HepG2 (cell line): ENCODE measurements around the gene ABCB4. TPM values are rescaled to one million over a fixed set of nuclear protein-coding genes. Genes with fewer than 3 reads are reported as not detected.

Experiments
- ARID3A ChIP-seq: IDR thresholded peaks from 2 replicates; pipeline ENCODE4 v1.6.1; 2012; ENCODE audit warnings: low read depth, low read length, improper control_type of control experiment
- ASH2L ChIP-seq: fragments of 300-600, 200-600 bp; sonication (generic); IDR thresholded peaks from 2 replicates; pipeline ENCODE4 v1.7.0; 2017; ENCODE audit warnings: low read depth, mild to moderate bottlenecking, moderate library complexity, mixed read lengths, low read length; ENCODE audit not compliant: insufficient read length
- BCL6 ChIP-seq: IDR thresholded peaks from 2 replicates; pipeline ENCODE4 v1.6.1; 2016; ENCODE audit warnings: missing genetic modification reagents, missing compliant biosample characterization
- CEBPG ChIP-seq: IDR thresholded peaks from 2 replicates; pipeline ENCODE4 v1.6.1; 2016
- DMAP1 ChIP-seq: IDR thresholded peaks from 2 replicates; pipeline ENCODE4 v1.6.1; 2016
- DPF2 ChIP-seq: sonication (generic); formaldehyde crosslinking; IDR thresholded peaks from 2 replicates; pipeline ENCODE4 v1.4.0; 2020; ENCODE audit warnings: mild to moderate bottlenecking, low read depth, missing genetic modification reagents, borderline replicate concordance
- ETV5 ChIP-seq: IDR thresholded peaks from 2 replicates; pipeline ENCODE4 v1.6.1; 2018; ENCODE audit warnings: missing biosample characterization, missing genetic modification reagents, inconsistent platforms, borderline replicate concordance
- FOXA3 ChIP-seq: IDR thresholded peaks from 2 replicates; pipeline ENCODE4 v1.6.1; 2016; ENCODE audit warnings: missing genetic modification reagents, missing compliant biosample characterization
- GFI1 ChIP-seq: sonication (generic); formaldehyde crosslinking; IDR thresholded peaks from 2 replicates; pipeline ENCODE4 v1.5.0; 2020; ENCODE audit warnings: missing genetic modification reagents, mild to moderate bottlenecking, borderline replicate concordance
- HNF4A ChIP-seq: sonication (generic); formaldehyde crosslinking; IDR thresholded peaks from 2 replicates; pipeline ENCODE4 v1.4.0; 2020; ENCODE audit warnings: missing genetic modification reagents
- KMT2A ChIP-seq: sonication (generic); formaldehyde crosslinking; IDR thresholded peaks from 2 replicates; pipeline ENCODE4 v1.4.0; 2020; ENCODE audit warnings: missing genetic modification reagents
- MED8 ChIP-seq: sonication (generic); formaldehyde crosslinking; IDR thresholded peaks from 2 replicates; pipeline ENCODE4 v1.8.1; 2023; ENCODE audit warnings: mild to moderate bottlenecking, missing genetic modification reagents; ENCODE audit not compliant: insufficient replicate concordance
- MIER2 ChIP-seq: IDR thresholded peaks from 2 replicates; pipeline ENCODE4 v1.6.1; 2016; ENCODE audit warnings: missing biosample characterization, missing genetic modification reagents
- NR2F2 ChIP-seq: IDR thresholded peaks from 2 replicates; pipeline ENCODE4 v1.6.1; 2012; ENCODE audit warnings: low read depth, inconsistent platforms, borderline replicate concordance
- PPARG ChIP-seq: conservative IDR thresholded peaks from 2 replicates; pipeline ENCODE4 v1.6.1; 2016; ENCODE audit warnings: missing biosample characterization, missing genetic modification reagents
- SETDB1 ChIP-seq: sonication (generic); formaldehyde crosslinking; IDR thresholded peaks from 2 replicates; pipeline ENCODE4 v1.5.1; 2020; ENCODE audit warnings: missing genetic modification reagents, mild to moderate bottlenecking, borderline replicate concordance
- SOX5 ChIP-seq: IDR thresholded peaks from 2 replicates; pipeline ENCODE4 v1.6.1; 2016; ENCODE audit warnings: borderline replicate concordance
- SP5 ChIP-seq: IDR thresholded peaks from 2 replicates; pipeline ENCODE4 v1.6.1; 2016; ENCODE audit warnings: low read depth, borderline replicate concordance
- THAP11 ChIP-seq: IDR thresholded peaks from 2 replicates; pipeline ENCODE4 v1.6.1; 2016; ENCODE audit warnings: missing biosample characterization, missing genetic modification reagents
- XBP1 ChIP-seq: sonication (generic); formaldehyde crosslinking; IDR thresholded peaks from 2 replicates; pipeline ENCODE4 v1.5.0; 2020; ENCODE audit warnings: missing genetic modification reagents
- ZNF263 ChIP-seq: sonication (generic); formaldehyde crosslinking; IDR thresholded peaks from 2 replicates; pipeline ENCODE4 v1.4.0; 2020; ENCODE audit warnings: missing genetic modification reagents
- ZNF446 ChIP-seq: sonication (generic); formaldehyde crosslinking; IDR thresholded peaks from 2 replicates; pipeline ENCODE4 v1.5.0; 2020; ENCODE audit warnings: mild to moderate bottlenecking, missing genetic modification reagents
- ZNF543 ChIP-seq: sonication (generic); formaldehyde crosslinking; IDR thresholded peaks from 2 replicates; pipeline ENCODE4 v1.4.0; 2020; ENCODE audit warnings: mild to moderate bottlenecking, missing genetic modification reagents
- ZNF644 ChIP-seq: IDR thresholded peaks from 2 replicates; pipeline ENCODE4 v1.6.1; 2016; ENCODE audit warnings: low read depth
- polyA plus RNA-seq, 8 experiments: library from polyadenylated mRNA; depleted of rRNA in 3 of 8; stranded (reverse) in 7 of 8; unstranded in 1 of 8; fragments of >200 nt; fragmentation: Illumina TruSeq in 4 of 8; extraction: Trizol in 4 of 8; gene quantifications; 2 replicates each; pipeline versions ENCODE4 v1.2.1 to v1.2.3, GENCODE V29; 2011 to 2016; ENCODE audit warnings: low read depth in 4 of 8, missing spikeins in 1 of 8, mixed read lengths in 1 of 8; ENCODE audit not compliant: insufficient read depth in 1 of 8
- total RNA-seq, 5 experiments: library from RNA; depleted of rRNA; stranded (reverse); fragments of >200 nt; fragmentation: Illumina TruSeq; extraction: Trizol; gene quantifications; 2 replicates each; pipeline ENCODE4 v1.2.3, GENCODE V29; 2016; ENCODE audit warnings: low read depth in 1 of 5
- TF ChIP-seq, protein P1 (sequence below): sonication (generic); formaldehyde crosslinking; IDR thresholded peaks from 2 replicates; pipeline ENCODE4 v1.4.0; 2020; ENCODE audit warnings: missing genetic modification reagents, borderline replicate concordance
- TF ChIP-seq, protein P2 (sequence below): sonication (generic); formaldehyde crosslinking; IDR thresholded peaks from 2 replicates; pipeline ENCODE4 v1.5.0; 2020; ENCODE audit warnings: missing genetic modification reagents
- TF ChIP-seq, protein P3 (sequence below): IDR thresholded peaks from 2 replicates; pipeline ENCODE4 v1.6.1; 2016; ENCODE audit warnings: missing biosample characterization, missing genetic modification reagents, low read depth

The ABCB4 gene
- total and polyA plus RNA-seq, 2 of the 13 experiments (the other 11 are each of a cell fraction or from before 2014, with no cell fraction given) = 18.0 to 32.4 TPM

GRCh38 chr7:87497482-87497881, 22.0 kb upstream of the ABCB4 start (continued):
- TF ChIP-seq, protein P1, sequence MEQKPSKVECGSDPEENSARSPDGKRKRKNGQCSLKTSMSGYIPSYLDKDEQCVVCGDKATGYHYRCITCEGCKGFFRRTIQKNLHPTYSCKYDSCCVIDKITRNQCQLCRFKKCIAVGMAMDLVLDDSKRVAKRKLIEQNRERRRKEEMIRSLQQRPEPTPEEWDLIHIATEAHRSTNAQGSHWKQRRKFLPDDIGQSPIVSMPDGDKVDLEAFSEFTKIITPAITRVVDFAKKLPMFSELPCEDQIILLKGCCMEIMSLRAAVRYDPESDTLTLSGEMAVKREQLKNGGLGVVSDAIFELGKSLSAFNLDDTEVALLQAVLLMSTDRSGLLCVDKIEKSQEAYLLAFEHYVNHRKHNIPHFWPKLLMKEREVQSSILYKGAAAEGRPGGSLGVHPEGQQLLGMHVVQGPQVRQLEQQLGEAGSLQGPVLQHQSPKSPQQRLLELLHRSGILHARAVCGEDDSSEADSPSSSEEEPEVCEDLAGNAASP = peak; percentile 75; the same call in 1 of the 2 replicates
- peak; percentile 58 for TF ChIP-seq BCL6
- TF ChIP-seq, protein P2, sequence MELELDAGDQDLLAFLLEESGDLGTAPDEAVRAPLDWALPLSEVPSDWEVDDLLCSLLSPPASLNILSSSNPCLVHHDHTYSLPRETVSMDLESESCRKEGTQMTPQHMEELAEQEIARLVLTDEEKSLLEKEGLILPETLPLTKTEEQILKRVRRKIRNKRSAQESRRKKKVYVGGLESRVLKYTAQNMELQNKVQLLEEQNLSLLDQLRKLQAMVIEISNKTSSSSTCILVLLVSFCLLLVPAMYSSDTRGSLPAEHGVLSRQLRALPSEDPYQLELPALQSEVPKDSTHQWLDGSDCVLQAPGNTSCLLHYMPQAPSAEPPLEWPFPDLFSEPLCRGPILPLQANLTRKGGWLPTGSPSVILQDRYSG (CRISPR knock-in tag) = no peak
- TF ChIP-seq, protein P3, sequence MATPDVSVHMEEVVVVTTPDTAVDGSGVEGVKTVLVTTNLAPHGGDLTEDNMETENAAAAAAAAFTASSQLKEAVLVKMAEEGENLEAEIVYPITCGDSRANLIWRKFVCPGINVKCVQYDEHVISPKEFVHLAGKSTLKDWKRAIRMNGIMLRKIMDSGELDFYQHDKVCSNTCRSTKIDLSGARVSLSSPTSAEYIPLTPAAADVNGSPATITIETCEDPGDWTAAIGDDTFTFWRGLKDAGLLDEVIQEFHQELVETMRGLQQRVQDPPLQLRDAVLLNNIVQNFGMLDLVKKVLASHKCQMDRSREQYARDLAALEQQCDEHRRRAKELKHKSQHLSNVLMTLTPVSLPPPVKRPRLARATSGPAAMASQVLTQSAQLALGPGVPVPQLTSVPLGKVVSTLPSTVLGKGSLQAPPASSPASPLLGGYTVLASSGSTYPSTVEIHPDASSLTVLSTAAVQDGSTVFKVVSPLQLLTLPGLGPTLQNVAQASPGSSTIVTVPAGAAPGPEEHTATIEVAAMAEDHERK = no peak
- peak; percentile 51; the same call in 1 of the 2 replicates for TF ChIP-seq DPF2 (CRISPR knock-in tag)
- peak; percentile 87; the same call in 1 of the 2 replicates for TF ChIP-seq GFI1 (CRISPR knock-in tag)
- TF ChIP-seq CEBPG = peak; percentile 87
- peak; percentile 45 for TF ChIP-seq ASH2L
- no peak for TF ChIP-seq DMAP1
- TF ChIP-seq THAP11 (CRISPR knock-in tag) = peak; percentile 43; the same call in 1 of the 2 replicates
- peak; percentile 62; the same call in 1 of the 2 replicates for TF ChIP-seq ETV5 (CRISPR knock-in tag)
- TF ChIP-seq ARID3A = peak; percentile 50; the same call in 1 of the 2 replicates
- 0 out of 2 replicates have a peak, but pooled peaks have one; percentile 50 for TF ChIP-seq ZNF644
- no peak for TF ChIP-seq ZNF543 (CRISPR knock-in tag)
- peak; percentile 58 for TF ChIP-seq PPARG (CRISPR knock-in tag)
- no peak for TF ChIP-seq SP5
- no peak for TF ChIP-seq MED8
- TF ChIP-seq HNF4A = peak; percentile 76
- TF ChIP-seq ZNF263 (CRISPR knock-in tag) = peak; percentile 87
- no peak for TF ChIP-seq ZNF446 (CRISPR knock-in tag)
- peak; percentile 77 for TF ChIP-seq SOX5 (CRISPR knock-in tag)
- no peak for TF ChIP-seq KMT2A (CRISPR knock-in tag)
- peak; percentile 58 for TF ChIP-seq NR2F2
- TF ChIP-seq XBP1 (CRISPR knock-in tag) = no peak
- TF ChIP-seq SETDB1 = no peak
- peak; percentile 56; the same call in 1 of the 2 replicates for TF ChIP-seq FOXA3
- no peak for TF ChIP-seq MIER2 (CRISPR knock-in tag)
